Activated T-cell treated with anti-CD3 and anti-CD28 coated beads, Interleukin-2, amount 50 U/mL, for 24 hours (primary cell): Measurements from ENCODE around the gene KHDC4.

Experiments used
- DNase-seq: peaks from one replicate; pipeline ENCODE4 v3.0.0-alpha.2; 2020
- H3K27ac Mint-ChIP-seq: 2 replicates; pipeline ENCODE4 v1.8.0; 2020; ENCODE audit warnings: mild to moderate bottlenecking, mixed read lengths
- H3K27me3 Mint-ChIP-seq: 2 replicates; pipeline ENCODE4 v1.8.0; 2020; ENCODE audit warnings: mixed read lengths
- H3K36me3 Mint-ChIP-seq: 2 replicates; pipeline ENCODE4 v1.8.0; 2020; ENCODE audit warnings: low read depth, mixed read lengths
- H3K4me1 Mint-ChIP-seq: 2 replicates; pipeline ENCODE4 v1.8.0; 2020; ENCODE audit warnings: low read depth, mixed read lengths
- H3K4me3 Mint-ChIP-seq: 2 replicates; pipeline ENCODE4 v1.8.0; 2020; ENCODE audit warnings: mild to moderate bottlenecking, moderate library complexity, mixed read lengths
- H3K9me3 Mint-ChIP-seq: 2 replicates; pipeline ENCODE4 v1.8.0; 2020; ENCODE audit warnings: mixed read lengths

The KHDC4 gene

GRCh38 chr1:155974208-155975115 is 40.2 kb upstream of the KHDC4 start:
- Mint-ChIP-seq H3K27me3 (no peaks in the 10 kb centered on the region), H3K4me3 (peak overlapping the region; percentile 87), H3K27ac (peak overlapping the region; percentile 98), H3K36me3 (peaks cover 88% of the 10 kb centered on the region), H3K4me1 (peaks cover 77% of the 10 kb centered on the region), H3K9me3 (no peaks in the 10 kb centered on the region)
- no peak for DNase-seq

GRCh38 chr1:155973723-155974122 is 39.5 kb upstream of the KHDC4 start:
- H3K4me3 Mint-ChIP-seq, result peak overlapping the region; percentile 87
- peak overlapping the region; percentile 98 for H3K27ac Mint-ChIP-seq
- no peak for DNase-seq
- H3K4me1 Mint-ChIP-seq, result peaks cover 80% of the 10 kb centered on the region
- H3K9me3 Mint-ChIP-seq, result no peaks in the 10 kb centered on the region
- H3K27me3 Mint-ChIP-seq, result no peaks in the 10 kb centered on the region
- peaks cover 89% of the 10 kb centered on the region for H3K36me3 Mint-ChIP-seq

- Mint-ChIP-seq H3K9me3 (no peaks in the 10 kb centered on the region), H3K27ac (peak overlapping the region; percentile 94), H3K27me3 (no peaks in the 10 kb centered on the region), H3K4me3 (peak overlapping the region; percentile 47), H3K36me3 (peaks cover 95% of the 10 kb centered on the region), H3K4me1 (peaks cover 95% of the 10 kb centered on the region)
- no peak for DNase-seq
Measured at GRCh38 chr1:155971910-155972809, 37.9 kb upstream of the KHDC4 start.

GRCh38 chr1:155970531-155971167 is 36.4 kb upstream of the KHDC4 start:
- Mint-ChIP-seq H3K27me3 (no peaks in the 10 kb centered on the region), H3K4me1 (peaks cover 91% of the 10 kb centered on the region), H3K27ac (peak overlapping the region; percentile 93), H3K9me3 (no peaks in the 10 kb centered on the region), H3K36me3 (peaks cover 95% of the 10 kb centered on the region), H3K4me3 (peak overlapping the region; percentile 51)
- peak; percentile 54 for DNase-seq

- H3K27me3 Mint-ChIP-seq, result no peaks in the 10 kb centered on the region
- DNase-seq, result no peak
- peaks cover 95% of the 10 kb centered on the region for H3K36me3 Mint-ChIP-seq
- H3K4me1 Mint-ChIP-seq, result peaks cover 79% of the 10 kb centered on the region
- no peaks in the 10 kb centered on the region for H3K9me3 Mint-ChIP-seq
- no peak overlapping the region for H3K4me3 Mint-ChIP-seq
- H3K27ac Mint-ChIP-seq, result peak overlapping the region; percentile 93
Measured at GRCh38 chr1:155969377-155969791, 35.2 kb upstream of the KHDC4 start.

- Mint-ChIP-seq H3K4me3 (peak overlapping the region; percentile 18), H3K27ac (peak overlapping the region; percentile 93), H3K9me3 (no peaks in the 10 kb centered on the region), H3K36me3 (peaks cover 93% of the 10 kb centered on the region), H3K27me3 (no peaks in the 10 kb centered on the region), H3K4me1 (peaks cover 73% of the 10 kb centered on the region)
- no peak for DNase-seq
Measured at GRCh38 chr1:155968670-155969069, 34.5 kb upstream of the KHDC4 start.

- Mint-ChIP-seq H3K9me3 (no peaks in the 10 kb centered on the region), H3K4me3 (peak overlapping the region; percentile 18), H3K36me3 (peaks cover 88% of the 10 kb centered on the region), H3K27me3 (no peaks in the 10 kb centered on the region), H3K4me1 (peaks cover 66% of the 10 kb centered on the region), H3K27ac (peak overlapping the region; percentile 93)
- DNase-seq, result no peak
Measured at GRCh38 chr1:155968051-155968400, 33.8 kb upstream of the KHDC4 start.

- DNase-seq, result no peak
- H3K36me3 Mint-ChIP-seq, result peaks cover 88% of the 10 kb centered on the region
- H3K27ac Mint-ChIP-seq, result peak overlapping the region; percentile 93
- H3K27me3 Mint-ChIP-seq, result no peaks in the 10 kb centered on the region
- peak overlapping the region; percentile 18 for H3K4me3 Mint-ChIP-seq
- H3K9me3 Mint-ChIP-seq, result no peaks in the 10 kb centered on the region
- peaks cover 63% of the 10 kb centered on the region for H3K4me1 Mint-ChIP-seq
Measured at GRCh38 chr1:155967341-155968050, 33.3 kb upstream of the KHDC4 start.

GRCh38 chr1:155966750-155967149 is 32.5 kb upstream of the KHDC4 start:
- DNase-seq, result no peak
- Mint-ChIP-seq H3K4me3 (no peak overlapping the region), H3K9me3 (no peaks in the 10 kb centered on the region), H3K27me3 (no peaks in the 10 kb centered on the region), H3K27ac (peak overlapping the region; percentile 93), H3K4me1 (peaks cover 63% of the 10 kb centered on the region), H3K36me3 (peaks cover 89% of the 10 kb centered on the region)

GRCh38 chr1:155966135-155966534 is 31.9 kb upstream of the KHDC4 start:
- no peak overlapping the region for H3K4me3 Mint-ChIP-seq
- peak overlapping the region; percentile 93 for H3K27ac Mint-ChIP-seq
- no peak for DNase-seq
- H3K27me3 Mint-ChIP-seq, result no peaks in the 10 kb centered on the region
- H3K36me3 Mint-ChIP-seq, result peaks cover 92% of the 10 kb centered on the region
- peaks cover 58% of the 10 kb centered on the region for H3K4me1 Mint-ChIP-seq
- no peaks in the 10 kb centered on the region for H3K9me3 Mint-ChIP-seq

- H3K27me3 Mint-ChIP-seq, result no peaks in the 10 kb centered on the region
- DNase-seq, result no peak
- H3K4me1 Mint-ChIP-seq, result peaks cover 39% of the 10 kb centered on the region
- no peak overlapping the region for H3K4me3 Mint-ChIP-seq
- peak overlapping the region; percentile 77 for H3K27ac Mint-ChIP-seq
- H3K9me3 Mint-ChIP-seq, result no peaks in the 10 kb centered on the region
- peaks cover 92% of the 10 kb centered on the region for H3K36me3 Mint-ChIP-seq
Measured at GRCh38 chr1:155964193-155964592, 30.0 kb upstream of the KHDC4 start.

GRCh38 chr1:155962599-155963211 is 28.5 kb upstream of the KHDC4 start:
- peaks cover 90% of the 10 kb centered on the region for H3K36me3 Mint-ChIP-seq
- peaks cover 24% of the 10 kb centered on the region for H3K4me1 Mint-ChIP-seq
- H3K4me3 Mint-ChIP-seq, result no peak overlapping the region
- DNase-seq, result no peak
- H3K9me3 Mint-ChIP-seq, result no peaks in the 10 kb centered on the region
- H3K27me3 Mint-ChIP-seq, result no peaks in the 10 kb centered on the region
- peak overlapping the region; percentile 83 for H3K27ac Mint-ChIP-seq

- Mint-ChIP-seq H3K4me3 (no peak overlapping the region), H3K4me1 (peaks cover 18% of the 10 kb centered on the region), H3K36me3 (peaks cover 90% of the 10 kb centered on the region), H3K9me3 (no peaks in the 10 kb centered on the region), H3K27ac (peak overlapping the region; percentile 83), H3K27me3 (no peaks in the 10 kb centered on the region)
- DNase-seq, result no peak
Measured at GRCh38 chr1:155961937-155962336, 27.7 kb upstream of the KHDC4 start.
